HG03108 (cell line): ENCODE results near the gene ELAC1.

ENCODE experiments used
- ATAC-seq: cut with Tn5 transposase; IDR thresholded peaks from one replicate; pipeline ENCODE4 v1.9.1; 2021; ENCODE audit warnings: moderate library complexity; ENCODE audit not compliant: unreplicated experiment

ELAC1 gene

DNA sequence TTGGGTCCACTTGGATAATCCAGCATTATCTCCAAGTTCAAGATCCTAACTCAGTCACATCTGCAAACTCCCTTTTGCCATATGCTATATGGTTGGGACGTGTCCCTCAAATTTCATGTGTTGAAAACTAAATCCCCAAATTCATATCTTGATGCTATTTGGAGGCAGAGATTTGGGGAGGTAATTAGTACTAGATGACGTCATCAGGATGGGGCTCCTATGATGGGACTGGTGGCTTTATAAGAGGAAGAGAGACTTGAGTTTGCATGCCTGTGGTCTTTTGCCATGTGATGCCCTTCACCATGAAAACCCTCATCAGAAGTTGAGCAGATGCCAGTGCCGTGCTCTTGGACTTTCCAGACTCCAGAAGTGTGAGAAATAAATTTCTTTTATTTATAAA lies 45.4 kb downstream of the ELAC1 start:
- ATAC-seq, result no peak

DNA sequence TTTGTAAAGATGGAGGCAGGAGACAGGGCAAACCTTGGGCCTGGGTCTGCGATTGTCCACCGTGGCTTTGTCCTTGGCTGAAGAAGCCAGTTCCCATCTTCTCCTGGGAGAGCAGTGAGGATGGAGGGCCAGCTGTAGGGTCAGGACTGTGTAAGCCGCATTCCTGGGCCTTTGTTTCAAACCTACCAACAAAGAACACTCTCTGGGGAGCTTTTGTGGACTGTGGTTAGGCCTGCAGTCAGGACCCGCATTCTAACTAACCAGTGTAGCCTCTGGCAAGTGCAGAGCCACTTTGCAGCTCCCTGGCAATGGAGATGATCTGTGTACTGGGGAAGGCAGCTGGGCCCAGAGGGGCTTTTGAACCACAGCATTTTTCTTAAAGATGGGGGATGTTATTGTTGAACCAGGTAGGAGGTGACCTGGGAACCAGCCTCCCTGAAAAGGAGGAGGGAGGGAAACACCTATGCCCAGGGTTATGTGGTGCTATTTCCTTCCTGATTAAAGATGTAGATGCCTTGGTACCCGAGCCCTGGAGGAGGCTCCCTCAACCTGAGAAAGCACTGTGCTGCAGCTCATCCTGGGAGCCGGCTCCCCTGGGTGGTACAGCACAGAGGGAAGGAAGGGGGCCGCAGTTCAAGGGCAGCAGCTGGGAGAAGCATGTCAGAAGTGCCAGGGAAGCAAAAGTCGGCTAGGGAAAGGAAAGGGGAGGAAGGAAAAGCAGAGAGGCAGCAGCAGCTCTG lies 49.5 kb downstream of the ELAC1 start:
- ATAC-seq, result no peak

DNA sequence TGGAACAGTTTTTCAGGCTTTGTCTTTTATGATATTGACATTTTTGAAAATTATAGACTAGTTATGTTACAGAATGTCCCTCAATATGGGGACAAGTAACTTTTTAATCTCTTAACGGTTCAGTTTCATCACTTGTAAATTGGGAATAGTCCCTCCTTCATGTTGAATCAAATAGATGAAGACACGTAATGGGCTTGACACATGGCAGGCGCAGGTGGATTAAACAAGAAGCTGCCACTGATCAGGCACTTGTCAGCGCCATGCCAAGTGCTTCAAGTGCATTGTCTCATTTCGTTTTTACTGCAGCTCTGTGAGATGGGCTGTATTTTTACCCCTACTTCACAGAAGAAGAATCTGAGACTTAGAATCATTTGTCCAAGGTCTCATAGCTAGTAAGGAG lies 52.7 kb downstream of the ELAC1 start:
- no peak for ATAC-seq

DNA sequence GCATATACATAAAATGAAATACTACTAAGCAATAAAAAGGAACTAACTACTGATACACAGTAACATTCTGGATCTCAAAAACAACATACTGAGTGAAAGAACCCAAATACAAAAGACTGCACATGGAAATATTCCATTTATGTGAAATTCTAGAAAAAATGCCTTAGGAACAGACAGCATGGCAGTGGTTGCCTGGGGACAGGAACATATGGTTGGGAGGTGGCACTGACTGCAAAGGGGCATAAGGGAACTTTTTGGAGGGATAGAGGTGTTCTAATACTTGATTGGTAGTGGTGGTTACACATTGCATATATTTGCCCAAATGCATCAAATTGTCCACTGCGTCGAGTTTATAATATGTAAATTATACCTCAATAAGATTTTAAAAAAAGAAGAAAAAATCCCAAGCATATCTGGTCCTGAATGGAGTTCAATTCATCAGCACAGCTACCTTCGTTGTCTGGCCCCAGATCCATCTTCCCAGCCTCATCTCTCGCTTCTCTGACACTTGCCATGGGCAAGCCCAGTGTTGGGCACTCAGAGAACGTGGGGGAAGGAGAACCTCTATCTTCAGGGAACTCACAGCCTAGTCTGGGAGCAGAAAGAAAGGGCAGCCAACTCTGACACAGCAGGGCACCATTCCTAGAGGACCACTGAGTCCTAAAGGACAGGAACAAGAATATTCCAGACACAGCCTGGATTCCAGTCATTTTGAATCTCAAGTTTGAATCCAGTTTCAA lies 53.6 kb downstream of the ELAC1 start:
- no peak for ATAC-seq

DNA sequence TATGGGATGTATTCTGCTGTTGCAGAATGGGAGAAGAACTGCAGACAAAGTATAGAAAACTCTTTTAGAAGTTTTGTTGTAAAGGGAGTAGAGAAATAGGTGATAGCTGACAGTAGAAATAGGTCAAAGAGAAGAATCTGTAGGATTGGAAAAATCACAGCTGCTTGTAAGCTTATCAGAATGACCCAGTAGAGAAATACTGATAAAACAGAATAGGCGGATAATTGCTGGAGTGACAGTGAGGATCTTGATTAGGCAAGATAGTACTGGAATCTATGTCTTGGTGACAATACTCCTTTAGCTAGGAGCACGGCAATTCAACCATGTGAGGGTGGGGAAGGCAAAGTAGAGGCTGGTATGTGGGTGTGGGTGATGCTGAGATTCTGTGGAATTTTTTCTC lies 57.7 kb downstream of the ELAC1 start:
- ATAC-seq, result no peak

DNA sequence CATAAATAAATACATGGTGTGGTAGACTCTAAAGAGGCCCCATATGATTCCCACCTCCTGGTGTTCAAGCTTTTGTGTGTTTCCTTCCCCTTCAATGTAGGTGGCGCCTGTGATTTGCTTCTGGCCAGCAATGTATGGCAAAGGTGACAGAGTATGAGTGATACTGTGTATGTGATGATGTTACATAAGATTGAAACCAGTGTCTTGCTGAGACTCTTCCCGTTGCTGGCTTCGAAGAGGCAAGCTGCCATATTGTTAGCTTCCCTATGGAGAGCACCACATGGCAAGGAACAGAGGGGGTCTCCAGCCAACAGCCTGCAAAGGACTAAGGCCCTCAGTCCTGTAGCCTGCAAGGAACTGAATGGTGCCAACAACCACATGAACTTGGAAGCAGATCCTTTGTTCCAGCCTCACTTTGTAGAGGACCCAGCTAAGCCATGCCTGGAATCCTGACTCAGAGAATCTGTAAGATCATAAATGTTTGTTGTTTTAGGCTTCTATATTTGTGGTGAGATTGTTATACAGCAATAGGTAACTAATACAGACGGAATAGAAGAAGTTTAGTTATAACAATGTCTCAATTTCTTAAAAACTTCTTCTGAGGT lies 60.5 kb downstream of the ELAC1 start:
- no peak for ATAC-seq

DNA sequence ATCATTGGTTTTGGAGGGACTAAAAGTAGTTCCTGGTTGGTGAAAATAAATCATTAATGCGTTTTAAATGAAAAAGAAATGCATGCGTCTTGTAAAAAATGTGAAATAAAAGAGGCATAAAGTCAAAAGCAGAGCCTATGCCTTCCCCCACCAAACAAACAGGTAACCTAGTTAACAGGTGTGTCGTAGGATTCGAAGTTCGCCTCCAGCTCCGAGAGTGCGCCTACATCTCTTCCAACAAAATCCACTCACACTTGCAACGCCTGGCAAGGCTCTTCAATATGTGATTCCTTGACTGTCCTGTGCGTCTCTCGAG lies 61.5 kb downstream of the ELAC1 start:
- peak; percentile 5 for ATAC-seq

DNA sequence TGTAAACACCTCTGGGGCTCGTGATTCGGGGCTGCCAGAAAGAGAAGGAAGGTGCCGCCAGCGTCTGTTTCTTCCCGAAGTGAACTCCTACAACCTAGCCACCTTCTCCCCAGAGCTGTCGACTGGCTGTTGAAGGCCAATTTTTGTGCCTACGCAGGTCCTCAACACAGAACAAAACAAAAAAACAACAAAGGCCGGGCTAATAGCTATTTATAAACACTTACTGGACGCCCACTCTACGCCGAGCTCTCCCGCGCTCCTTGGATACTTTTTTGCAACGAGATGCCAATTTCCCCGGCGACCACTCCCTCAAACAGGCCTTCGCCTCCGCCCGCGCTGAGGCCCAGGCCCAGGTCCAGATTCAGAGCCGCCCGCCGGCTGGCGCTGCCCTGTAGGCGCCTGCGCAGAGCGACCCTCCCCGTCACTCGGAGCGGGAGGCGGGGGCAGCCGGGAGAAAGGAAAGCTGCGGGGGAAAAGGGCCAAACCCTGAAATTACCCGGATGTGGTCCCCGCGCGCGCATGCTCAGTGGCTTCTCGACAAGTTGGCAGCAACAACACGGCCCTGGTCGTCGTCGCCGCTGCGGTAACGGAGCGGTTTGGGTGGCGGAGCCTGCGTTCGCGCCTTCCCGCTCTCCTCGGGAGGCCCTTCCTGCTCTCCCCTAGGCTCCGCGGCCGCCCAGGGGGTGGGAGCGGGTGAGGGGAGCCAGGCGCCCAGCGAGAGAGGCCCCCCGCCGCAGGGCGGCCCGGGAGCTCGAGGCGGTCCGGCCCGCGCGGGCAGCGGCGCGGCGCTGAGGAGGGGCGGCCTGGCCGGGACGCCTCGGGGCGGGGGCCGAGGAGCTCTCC lies 62.1 kb downstream of the ELAC1 start, which contains the start of gene SMAD4:
Gene SMAD4, plus strand, starts transcription at position 520 of the 843 bp plus-strand sequence. CDS start 16,834 bp downstream, outside the sequence.
- peak; percentile 60 for ATAC-seq

DNA sequence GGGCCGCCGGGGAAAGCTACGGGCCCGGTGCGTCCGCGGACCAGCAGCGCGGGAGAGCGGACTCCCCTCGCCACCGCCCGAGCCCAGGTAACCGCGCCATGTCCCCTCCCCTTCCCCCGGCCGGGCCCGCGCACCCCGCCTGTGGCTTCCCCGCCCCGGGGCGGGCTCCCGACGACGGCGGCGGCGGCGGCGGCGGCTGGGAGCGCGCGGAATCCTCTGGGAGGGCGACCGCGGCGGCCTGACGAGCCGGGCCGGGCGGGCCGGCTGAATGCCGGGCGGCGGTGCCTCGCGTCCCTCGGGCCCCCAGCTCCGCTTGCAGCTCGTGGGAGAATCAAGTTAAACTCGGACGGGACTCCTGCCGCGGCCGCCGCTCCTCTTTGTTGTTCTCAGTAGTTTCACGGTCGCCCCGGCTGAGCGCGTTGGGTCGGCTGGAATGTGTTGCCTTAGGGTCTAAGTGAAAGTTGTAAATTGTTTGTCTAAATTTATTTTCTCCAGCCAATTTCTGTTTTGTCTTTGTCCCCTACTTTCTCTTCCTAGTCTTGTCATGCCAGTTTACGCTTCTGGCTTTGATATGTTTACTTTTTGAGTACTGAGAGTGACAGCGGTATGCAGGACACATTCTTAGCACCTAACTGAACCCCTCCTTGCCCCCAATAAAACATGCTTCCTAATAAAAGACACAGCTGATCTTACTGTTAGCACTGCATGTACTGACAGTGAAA lies 62.9 kb downstream of the ELAC1 start:
- ATAC-seq, result peak; percentile 58

DNA sequence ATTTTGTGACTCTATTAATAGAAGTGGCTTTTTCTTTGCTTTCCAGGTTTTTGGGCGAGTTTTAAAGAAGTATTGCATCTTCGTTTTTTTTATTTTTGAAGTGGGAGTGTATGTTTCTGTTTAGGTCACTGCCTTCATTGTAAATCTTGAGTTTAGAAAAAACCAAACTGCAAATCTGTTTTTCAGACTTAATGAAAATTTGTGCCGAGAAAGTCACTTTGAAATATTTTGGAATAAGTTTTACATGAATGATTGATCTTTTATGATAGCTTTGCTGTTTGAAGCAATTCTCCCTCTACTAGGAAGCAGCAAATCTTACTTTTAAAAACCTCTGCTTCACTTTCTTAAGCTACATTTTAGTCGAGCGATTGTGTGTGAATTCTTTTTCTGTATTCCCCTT lies 64.4 kb downstream of the ELAC1 start:
- no peak for ATAC-seq

DNA sequence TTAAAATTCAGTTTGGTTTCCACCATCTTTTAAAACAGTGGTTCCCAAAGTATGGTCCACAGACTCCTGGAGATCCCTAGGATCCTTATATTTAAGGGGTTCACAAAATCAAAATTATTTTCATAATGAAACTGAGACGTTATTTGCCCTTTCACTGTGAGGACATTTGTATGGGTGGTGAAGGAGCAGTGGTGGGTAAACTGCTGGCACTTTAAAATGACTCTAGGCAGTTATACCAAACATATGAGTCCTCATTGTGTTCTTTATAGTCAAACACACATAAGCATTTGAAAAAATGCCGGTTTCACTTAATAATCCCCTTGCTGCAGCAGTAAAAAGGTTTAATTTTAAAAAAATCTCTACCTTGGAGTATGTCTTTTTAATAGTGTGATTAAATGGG lies 69.4 kb downstream of the ELAC1 start:
- ATAC-seq, result no peak
